Effector CD8-positive, alpha-beta T cell (primary cell): ENCODE measurements around the gene NPM3.

Experiments
- DNase-seq: peaks from one replicate; lab custom pipeline; 2025; lab: John Stamatoyannopoulos, UW

The NPM3 gene

DNA sequence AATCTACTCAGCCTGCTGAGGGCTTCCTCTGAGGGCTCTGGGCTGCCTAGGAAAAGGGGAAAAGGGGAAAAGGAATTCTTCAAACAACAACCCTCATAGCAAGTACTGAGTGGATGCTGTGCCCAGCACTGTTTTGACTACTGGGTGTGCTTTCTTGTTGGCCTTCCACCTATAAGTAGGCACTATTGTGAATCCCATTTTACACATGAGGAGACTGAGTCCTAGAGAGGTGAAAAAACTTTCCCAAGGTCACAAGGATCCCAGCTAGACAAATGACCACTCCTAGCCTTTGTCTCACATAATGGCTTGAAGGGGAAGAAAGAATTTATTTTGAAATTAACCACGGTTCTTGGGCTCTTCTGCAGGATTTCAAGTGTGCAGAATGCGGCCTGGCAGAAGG lies 24.4 kb downstream of the NPM3 start:
- no peak for DNase-seq

DNA sequence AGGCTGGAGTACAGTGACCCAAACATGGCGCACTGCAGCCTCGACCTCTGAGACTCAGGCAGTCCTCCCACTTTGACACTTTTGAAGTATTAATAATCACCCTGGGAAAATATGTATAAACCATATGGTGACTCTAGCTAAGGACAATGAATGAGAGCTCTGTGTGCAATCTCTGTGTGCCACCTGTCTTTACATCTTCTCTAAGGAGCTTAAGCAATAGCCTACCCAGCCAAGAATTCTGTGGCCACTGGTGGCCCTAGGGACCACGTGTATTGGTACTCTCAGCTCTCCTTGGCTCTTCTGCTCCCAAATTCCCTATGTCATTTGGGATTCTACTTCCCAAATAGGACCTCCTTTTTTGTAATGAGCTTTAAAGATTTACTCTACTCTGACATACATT lies 31.0 kb downstream of the NPM3 start:
- DNase-seq, result no peak

DNA sequence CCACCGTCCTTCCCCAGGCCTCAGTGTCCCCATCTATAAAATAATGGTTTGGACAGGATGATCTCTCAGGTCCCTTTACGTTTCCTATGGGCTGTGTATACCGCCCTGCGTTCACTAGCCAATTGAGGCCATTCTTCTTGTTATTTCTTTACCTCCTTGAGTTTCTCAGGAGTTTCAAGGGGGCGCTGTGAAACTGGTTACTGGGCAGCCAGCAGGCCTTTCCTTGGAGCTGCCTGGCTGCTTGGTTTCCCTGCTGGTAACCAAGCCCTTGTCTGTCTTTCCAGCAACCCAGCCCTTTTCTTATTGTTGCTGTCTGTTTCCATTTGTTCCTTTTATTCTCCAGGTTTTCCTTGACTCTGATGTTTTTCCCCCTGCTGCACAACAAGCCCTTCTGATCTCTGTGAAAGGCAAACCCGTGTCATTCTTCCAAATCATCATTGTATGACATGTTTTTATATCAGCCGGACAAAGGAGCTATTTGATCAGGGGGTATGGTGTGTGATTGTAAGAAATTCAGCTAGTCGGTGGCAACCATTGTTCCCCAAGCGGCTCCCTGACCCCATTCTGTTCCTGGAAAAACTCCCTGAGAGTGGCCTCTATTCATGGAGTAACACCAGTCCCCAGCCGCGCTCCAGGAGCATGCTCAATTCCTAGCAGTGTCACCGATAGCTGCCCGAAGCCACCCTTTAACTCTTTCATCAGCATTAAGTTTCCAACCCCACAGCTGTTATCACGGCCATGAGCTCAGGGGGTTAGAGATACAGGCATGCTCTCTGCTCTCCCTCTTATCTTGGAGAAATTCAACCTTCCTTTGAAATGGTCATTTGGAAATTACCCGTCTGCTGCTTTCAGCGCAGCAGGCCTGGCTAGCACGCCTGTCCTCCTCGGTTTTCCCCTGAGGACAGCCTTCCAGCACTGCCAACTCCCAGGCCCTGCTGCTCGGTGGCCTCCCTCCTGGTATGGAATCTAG lies 33.9 kb downstream of the NPM3 start:
- no peak for DNase-seq

DNA sequence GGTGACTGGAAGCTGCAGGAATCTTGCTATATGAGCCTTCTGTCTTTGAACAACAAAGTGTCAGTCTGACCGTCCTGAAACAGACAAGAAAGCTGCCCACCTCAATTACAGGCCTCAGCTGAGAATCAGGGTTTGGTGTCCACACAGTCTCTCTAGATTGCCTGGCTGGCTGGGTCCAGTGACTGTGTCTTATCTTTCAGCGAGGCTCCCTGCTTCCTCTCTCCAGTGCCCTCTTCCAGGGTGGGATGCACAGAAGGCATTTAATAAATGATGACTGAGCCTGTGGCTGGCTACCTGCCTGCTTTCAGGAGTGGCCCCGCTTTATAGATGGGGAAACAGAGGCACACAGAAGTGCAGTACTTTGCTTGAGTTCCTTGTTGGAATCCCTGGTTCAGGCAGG lies 34.8 kb downstream of the NPM3 start:
- DNase-seq, result no peak

DNA sequence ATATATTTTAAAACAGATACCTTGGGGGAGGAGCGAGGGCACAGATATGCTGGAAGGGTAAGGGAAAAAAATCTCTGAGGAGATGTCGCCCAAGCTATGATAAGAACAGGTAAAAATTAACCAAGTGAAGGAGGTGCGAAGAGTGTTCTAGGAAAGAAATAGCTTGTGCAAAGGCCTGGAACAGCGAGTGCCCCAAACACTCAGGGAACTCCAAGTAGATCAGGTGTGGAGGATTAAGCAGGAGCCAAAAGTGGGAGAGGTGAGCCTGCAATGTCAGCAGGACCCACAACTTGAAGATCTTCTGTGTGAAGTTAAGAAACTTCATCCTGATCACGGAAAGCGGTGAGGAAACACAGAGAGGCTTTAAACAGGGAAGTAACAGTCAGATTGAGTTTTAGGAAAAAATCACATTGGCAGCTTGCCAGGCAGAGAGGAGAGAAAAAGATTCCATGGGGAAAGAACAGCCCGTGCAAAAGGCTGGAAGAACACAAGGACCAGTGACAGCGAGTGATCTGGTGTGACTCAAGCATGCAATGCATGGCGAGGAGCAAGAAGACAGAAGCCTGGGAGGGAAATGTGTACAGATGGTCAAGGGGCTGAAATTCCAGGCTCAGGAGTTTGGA lies 38.1 kb downstream of the NPM3 start:
- DNase-seq, result no peak

DNA sequence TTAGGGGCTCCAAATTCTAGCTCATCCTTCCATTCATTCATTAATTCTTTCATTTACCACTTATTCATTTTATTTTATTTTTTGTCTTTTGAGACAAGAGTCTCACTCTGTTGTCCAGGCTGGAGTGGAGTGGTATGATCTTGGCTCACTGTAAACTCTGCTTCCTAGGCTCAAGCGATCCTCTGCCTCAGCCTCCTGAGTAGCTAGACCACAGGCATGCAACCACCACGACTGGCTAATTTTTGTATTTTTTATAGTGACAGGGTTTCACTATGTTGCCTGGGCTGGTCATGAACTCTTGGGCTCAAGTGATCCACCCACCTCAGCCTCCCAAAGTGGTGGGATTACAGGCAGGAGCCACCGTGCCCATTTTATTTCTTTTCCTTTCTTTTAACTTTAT lies 39.0 kb downstream of the NPM3 start:
- DNase-seq, result no peak

DNA sequence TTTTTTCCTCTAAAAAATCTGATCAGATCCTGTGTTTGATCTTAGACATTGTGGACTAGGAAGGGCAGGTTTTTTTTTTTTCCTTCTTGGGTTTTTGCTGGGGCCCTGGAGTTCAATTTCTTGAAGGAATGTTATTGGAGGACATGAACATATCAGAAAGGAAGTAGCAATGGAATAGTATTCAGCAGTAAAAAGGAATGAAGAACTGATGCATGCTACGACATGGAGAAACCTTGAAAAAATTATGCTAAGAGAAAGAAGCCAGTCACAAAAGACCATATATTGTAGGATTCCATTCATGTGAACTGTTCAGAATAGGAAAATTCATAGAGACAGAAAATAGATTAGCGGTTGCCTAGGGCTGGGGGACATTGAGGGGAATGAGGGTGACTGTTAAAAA lies 41.3 kb downstream of the NPM3 start:
- DNase-seq, result no peak

DNA sequence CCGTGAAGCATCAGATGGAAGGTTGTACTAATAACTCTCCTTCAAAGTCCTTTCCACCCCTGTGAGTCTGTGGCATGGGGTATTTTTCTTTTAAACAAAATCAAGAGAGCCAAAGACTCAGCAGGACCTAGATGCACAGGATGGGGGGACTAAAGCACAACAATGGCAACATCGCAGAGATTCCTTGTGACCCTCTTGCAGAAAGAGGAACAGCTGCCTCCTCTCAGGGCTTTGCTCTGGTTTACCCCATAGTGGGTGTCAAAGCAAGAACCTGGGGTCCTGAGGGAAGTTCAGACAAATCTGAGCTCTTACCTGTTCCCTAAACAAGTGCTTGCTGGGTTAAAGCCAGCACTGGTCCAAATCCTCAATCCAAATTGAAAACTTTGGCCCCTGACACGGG lies 46.6 kb downstream of the NPM3 start:
- no peak for DNase-seq

DNA sequence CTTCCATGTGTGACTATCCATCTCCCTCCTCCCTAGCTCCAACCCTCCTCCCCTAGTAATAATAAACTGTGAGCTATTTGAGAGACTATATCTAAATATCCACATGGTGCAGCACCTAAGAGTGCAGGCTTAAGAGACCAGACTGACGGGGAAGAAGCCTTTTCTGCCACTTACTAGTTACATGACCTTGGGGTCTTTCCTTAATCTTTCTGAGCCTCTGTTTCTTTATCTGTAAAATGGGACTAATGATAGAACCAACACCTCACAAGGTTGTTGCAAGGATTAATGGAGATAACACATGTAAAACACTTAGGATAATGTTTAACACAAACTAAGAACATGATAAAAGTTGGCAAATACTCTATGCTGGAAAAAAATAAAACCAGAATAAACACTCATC lies 51.1 kb downstream of the NPM3 start:
- DNase-seq, result no peak
